ENCODE measurements around the gene OTOS.

Gene OTOS

DNA sequence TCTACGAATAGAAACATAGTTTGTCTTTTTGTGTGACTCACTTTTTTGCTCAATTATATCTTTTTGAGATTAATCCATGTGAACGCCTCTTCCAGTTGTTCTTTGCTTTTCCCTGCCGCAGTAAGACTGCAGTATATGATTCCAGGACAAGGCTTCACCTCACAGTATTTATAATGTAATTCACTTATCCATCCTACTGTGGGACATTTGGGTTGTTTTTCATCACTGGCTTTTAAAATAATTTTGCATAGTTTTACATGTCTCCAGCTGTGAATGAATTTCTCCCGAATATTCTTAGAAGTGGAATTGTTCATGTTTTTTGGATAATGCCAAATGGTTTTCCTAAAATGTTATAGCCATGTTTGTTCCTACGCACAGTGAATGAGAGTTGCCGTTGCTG lies 26.2 kb downstream of the OTOS start:
- no peak for DNase-seq (ENCODE audit: low spot score)

DNA sequence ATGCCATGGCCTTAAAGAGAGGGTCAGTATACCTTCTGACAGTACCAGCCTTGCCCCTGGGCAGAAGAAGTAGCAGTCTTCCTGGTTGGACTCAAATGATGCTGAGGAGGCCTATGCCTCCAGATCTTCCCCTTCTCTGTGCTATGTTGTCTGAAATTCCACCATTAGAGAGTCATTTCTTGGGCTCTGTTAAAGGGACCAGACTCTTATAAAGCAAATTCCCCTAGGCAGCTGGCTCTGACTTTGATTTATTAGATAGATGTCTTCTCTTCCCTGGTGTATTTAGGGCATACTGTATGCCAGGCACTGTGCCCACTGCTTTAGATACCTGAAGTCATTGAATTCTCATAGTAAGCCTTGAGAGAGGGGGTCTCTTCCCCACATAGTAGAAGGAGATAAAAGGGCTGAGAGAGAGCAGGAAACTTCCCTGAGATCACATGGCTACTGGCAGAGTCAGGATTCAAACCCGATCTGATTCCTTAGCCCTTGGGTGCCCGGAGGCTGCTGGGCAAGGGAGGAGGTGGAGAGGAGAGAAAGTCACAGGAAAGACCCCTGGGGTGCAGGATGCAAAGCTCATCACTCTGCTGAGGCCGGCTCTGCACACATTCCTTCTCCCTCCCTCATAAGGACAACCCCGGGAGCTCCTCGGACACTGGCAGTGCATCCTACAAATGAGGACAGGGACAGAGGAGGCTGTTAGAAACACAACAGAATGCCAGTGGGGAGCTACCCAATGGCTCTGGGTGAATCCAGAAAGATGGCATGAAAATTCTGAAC lies 27.4 kb downstream of the OTOS start:
- no peak for DNase-seq (ENCODE audit: low spot score)

DNA sequence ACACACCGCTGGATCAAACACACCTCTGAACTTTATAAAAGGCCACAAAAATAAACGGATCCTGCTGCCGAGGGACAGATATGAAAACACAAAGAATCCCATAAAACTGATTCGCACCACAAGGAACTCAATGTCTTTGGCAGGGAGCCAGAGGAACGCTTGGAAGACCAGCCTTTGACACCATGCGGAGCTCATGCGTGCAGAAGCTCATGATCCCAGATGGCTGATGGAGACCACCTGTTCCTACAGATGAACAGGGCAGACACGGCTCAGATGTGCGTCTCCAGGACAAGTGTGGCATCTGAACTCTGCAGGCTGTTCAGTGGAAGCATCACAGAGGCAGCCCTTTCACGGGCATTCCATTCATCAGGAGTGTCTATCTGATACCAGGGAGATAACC lies 29.2 kb downstream of the OTOS start:
- no peak for DNase-seq (ENCODE audit: low spot score)

DNA sequence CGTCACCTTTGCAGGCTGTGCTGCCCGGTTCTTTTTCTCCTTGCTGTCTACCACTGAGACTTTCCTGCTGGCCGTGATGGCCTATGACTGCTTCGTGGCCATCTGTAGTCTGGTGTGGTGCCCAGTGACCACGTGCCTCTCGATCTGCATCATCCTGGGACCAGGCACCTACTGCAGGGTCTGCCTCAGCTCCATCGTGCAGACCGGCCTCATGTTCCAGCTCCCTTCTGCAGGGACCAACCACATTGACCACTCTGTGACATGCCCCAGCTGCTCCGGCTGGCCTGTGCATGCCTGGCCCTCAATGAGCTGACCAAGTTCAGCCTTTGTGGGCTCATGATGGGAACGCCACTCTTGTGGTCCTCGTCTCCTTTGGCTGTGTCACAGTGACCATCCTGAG lies 31.1 kb downstream of the OTOS start:
- DNase-seq (ENCODE audit: low spot score): no peak

DNA sequence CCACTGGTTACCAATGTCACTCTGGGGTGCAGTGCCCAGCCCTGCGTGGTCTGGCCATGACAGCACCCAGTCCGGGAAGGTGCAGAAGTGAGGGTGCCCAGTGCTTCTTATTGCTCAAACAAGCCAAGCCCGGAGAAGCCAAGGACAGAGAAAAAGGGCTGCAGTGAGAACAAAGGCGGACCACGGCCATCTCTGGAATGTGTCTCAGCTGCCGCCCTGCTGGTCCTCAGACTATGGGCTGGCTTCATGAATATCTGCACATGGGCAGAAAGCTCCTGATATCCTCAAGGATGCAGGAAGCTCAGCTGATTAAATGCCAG lies 33.0 kb downstream of the OTOS start:
- DNase-seq (ENCODE audit: low spot score): no peak

DNA sequence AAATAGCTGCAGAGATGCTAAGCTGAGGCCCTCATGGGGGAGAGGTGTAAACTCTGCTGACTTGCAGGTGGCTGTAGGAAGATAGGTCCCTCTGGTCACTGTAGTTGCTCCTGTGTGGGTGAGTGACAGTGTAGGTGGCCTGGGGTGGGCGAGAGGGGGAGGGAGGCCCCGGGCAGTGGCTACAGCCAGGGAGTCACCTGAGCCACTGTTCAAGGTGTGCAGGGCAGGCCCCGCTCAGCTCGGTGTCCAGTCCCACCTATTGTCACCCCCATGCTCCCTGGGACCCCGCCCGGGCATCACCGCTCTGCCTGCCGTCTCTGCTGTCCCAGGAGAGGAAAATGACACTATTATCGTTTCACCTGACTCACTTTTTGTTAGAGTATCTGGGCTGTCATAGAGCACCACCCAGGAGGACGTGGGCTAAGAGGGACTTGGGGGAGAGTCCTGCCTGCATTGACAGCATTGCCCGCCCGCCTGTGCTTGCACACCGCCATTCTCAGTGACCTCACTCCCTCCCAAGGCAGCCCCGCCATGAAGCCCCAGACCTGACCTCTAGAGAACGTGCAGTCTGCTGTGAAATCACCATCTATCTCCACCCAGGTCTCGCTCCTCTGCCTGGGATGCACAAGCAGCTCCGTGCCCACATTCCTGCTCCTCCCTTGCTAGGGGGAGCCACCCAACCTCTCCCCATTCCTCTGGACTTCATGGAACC lies 33.5 kb downstream of the OTOS start:
- DNase-seq (ENCODE audit: low spot score): no peak

DNA sequence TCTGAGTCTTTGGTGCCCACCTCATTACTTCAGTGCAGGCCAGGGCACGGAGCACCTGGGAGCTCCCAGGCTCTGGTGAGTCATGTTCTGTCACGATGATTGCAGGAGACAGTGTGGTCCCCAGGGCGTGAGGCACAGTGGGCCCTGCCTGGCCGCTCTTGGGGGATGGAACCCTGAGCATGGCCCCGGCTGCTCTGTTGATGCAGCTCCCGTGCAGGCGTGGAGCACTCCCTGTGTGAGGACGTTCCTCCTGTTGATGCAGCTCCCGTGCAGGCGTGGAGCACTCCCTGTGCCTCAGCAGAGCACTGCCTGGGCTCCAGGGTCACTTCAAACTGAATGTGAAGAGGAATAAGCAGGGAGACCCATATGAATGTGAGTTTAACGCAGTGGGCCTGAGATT lies 34.5 kb downstream of the OTOS start:
- no peak for DNase-seq (ENCODE audit: low spot score)

DNA sequence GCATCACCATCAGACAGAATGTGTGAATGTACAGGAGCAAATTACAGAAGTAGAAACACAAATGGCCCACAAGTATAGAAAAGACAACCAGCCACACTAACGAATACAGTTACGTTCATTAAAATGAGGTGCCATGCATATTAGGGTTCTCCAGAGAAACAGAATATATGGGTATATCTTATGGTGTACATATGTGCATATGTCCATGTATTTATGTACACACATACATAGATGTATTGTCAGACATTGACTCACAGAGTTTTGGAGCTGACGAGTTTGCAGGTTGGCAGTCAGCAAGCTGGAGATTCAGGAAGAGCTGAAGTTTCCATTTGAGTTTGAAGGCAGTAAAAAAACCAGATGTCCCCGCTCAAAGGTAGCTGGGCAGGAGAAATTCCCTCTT lies 37.3 kb downstream of the OTOS start:
- no peak for DNase-seq (ENCODE audit: low spot score)

DNA sequence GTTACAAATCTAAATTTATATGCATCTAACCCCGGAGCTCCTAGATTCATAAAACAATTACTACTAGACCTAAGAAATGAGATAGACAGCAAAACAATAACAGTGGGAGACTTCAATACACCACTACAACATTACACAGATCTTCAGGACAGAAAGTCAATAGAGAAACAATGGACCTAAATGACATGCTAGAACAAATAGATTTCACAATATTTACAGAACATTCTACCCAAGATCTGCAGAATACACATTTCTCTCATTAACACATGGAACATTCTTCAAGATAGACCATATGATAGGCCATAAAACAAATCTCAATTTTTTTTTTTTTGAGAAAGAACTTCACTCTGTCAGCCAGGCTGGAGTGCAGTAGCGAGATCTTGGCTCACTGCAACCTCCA lies 42.1 kb downstream of the OTOS start:
- DNase-seq (ENCODE audit: low spot score): no peak

DNA sequence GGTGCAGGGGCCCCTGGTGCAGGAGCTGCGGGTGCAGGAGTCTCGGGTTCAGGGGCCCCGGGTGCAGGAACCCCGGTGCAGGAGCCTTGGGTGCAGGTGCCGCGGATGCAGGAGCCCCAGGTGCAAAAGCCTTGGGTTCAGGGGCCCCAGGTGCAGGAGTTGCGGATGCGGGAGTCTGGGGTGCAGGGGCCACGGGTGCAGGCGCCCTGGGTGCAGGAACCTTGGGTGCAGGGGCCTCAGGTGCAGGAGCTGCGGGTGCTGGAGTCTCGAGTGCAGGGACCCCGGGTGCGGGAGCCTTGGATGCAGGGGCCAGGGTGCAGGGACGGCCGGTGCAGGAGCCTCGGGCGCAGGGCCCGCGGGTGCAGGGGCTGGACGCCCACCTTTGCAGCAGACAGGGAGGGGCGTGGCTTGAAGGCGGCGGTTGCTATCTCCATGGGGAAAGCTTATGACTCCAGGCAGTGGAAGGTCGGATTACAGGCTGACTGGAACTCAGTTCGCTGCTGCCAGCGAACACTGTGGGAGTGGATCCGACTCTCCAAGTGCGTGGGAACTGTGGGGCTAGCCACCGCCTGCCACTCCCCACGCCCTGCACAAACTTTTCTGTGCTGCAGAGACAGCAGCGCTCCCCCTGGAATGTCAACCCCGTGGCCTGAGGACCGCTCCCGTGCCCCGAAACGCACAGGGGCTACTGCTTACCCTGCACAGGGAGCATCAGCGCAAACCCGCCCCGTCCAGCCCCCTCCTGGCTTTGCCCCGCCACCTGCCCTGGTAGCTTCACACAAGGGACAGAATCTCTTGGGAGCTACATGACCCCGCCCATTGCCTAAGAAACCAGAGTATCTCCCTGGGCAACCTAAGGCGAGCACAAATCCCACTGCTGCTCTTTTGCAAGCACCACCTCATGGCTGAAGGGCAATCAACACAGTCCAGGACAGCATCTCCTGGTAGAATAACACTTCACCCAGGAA lies 44.6 kb downstream of the OTOS start:
- DNase-seq (ENCODE audit: low spot score): no peak

DNA sequence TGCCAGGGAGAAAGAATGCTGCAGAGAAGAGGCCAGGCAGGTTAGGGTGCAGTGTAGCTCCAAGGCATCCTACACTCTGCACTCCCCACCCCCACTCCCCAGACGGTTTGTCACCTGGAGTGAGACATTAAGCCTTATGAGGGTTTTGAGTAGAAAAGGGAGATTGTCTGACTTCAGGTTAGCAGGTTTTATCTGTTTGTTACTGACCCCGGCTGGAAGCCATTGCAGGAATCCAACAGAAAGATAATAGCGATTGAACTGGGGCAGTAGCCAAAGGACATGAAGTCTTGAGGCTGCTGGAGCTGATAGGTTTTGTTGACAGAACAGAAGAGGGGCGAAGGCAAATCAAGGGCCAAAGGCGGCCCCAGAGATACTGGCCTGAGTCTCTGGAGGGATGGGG lies 51.2 kb downstream of the OTOS start:
- no peak for DNase-seq (ENCODE audit: low spot score)
